Activated naive CD4-positive, alpha-beta T cell treated with anti-CD3 and anti-CD28 coated beads, Interleukin-2, amount 50 U/mL, for 72 hours (primary cell): Measurements from ENCODE around the gene IRX6. TPM values are rescaled to one million over a fixed set of nuclear protein-coding genes. Genes with fewer than 3 reads are reported as not detected.

Experiments
- ATAC-seq, 2 donors: fragments of 150-1000 bp; cut with Tn5 transposase; 2 replicates each; pipeline ENCODE4 v1.10.0; 2021; ENCODE audit warnings: mild to moderate bottlenecking in 2 of 2, moderate library complexity in 2 of 2
- DNase-seq, 2 donors: peaks; one replicate each; pipeline ENCODE4 v3.0.0; 2021 to 2022; ENCODE audit warnings: low spot score in 2 of 2
- H3K27ac Mint-ChIP-seq, 2 donors: one replicate each; pipeline ENCODE4 v1.8.0; 2022; ENCODE audit warnings: mild to moderate bottlenecking in 2 of 2, mixed read lengths in 2 of 2
- H3K36me3 Mint-ChIP-seq, 2 donors: one replicate each; pipeline ENCODE4 v1.8.0; 2022; ENCODE audit warnings: mixed read lengths in 2 of 2
- H3K9me3 Mint-ChIP-seq, 2 donors: one replicate each; pipeline ENCODE4 v1.8.0; 2022; ENCODE audit warnings: mixed read lengths in 2 of 2
- total RNA-seq, 2 donors: library from RNA; stranded (reverse); gene quantifications; one replicate each; pipeline ENCODE4 v1.2.3, GENCODE V29; 2022

IRX6 gene
- not detected for total RNA-seq

GRCh38 chr16:55323637-55324271 is at the start of gene IRX6:
IRX6 (plus strand) TSS chr16:55324203; CDS start chr16:55325092, 889 bp downstream.
- no peak for ATAC-seq
- H3K9me3 Mint-ChIP-seq, result no peaks in the 10 kb centered on the region
- H3K36me3 Mint-ChIP-seq, result no peaks in the 10 kb centered on the region
- DNase-seq, result no peak
- no peak within 1 kb of the TSS for H3K27ac Mint-ChIP-seq

- Mint-ChIP-seq H3K9me3 (peaks cover 2% of the 10 kb centered on the region in 2 donors), H3K27ac (no peak overlapping the region), H3K36me3 (no peaks in the 10 kb centered on the region)
- ATAC-seq (no peak), DNase-seq (no peak)
These were observed 49.6 kb upstream of the IRX6 start for GRCh38 chr16:55274391-55274790.

- H3K27ac Mint-ChIP-seq, result no peak overlapping the region
- no peaks in the 10 kb centered on the region for H3K9me3 Mint-ChIP-seq
- no peak for DNase-seq
- no peaks in the 10 kb centered on the region for H3K36me3 Mint-ChIP-seq
- no peak for ATAC-seq
These were observed 48.8 kb upstream of the IRX6 start for GRCh38 chr16:55275167-55275566.

- DNase-seq, result no peak
- no peaks in the 10 kb centered on the region for H3K9me3 Mint-ChIP-seq
These were observed 48.1 kb upstream of the IRX6 start for GRCh38 chr16:55275869-55276268.

GRCh38 chr16:55277536-55277935 is 46.5 kb upstream of the IRX6 start:
- Mint-ChIP-seq H3K27ac (no peak overlapping the region), H3K36me3 (no peaks in the 10 kb centered on the region)
- no peak for ATAC-seq

More at GRCh38 chr16:55275869-55276268, 48.1 kb upstream of the IRX6 start:
- Mint-ChIP-seq H3K36me3 (no peaks in the 10 kb centered on the region), H3K27ac (no peak overlapping the region)
- no peak for ATAC-seq

GRCh38 chr16:55279598-55279997 is 44.4 kb upstream of the IRX6 start:
- DNase-seq (no peak), ATAC-seq (no peak)
- Mint-ChIP-seq H3K27ac (no peak overlapping the region), H3K36me3 (no peaks in the 10 kb centered on the region), H3K9me3 (no peaks in the 10 kb centered on the region)

More at GRCh38 chr16:55277536-55277935, 46.5 kb upstream of the IRX6 start:
- H3K9me3 Mint-ChIP-seq, result no peaks in the 10 kb centered on the region
- DNase-seq, result no peak

- H3K9me3 Mint-ChIP-seq, result no peaks in the 10 kb centered on the region
- H3K27ac Mint-ChIP-seq, result no peak overlapping the region
- no peaks in the 10 kb centered on the region for H3K36me3 Mint-ChIP-seq
- no peak for ATAC-seq
- no peak for DNase-seq
These were observed 43.4 kb upstream of the IRX6 start for GRCh38 chr16:55280587-55280986.

GRCh38 chr16:55282441-55282840 is 41.6 kb upstream of the IRX6 start:
- Mint-ChIP-seq H3K9me3 (peaks cover 4% of the 10 kb centered on the region in 2 donors), H3K27ac (no peak overlapping the region), H3K36me3 (peaks cover 0 to 6% of the 10 kb centered on the region in 2 donors)
- DNase-seq, result no peak
- ATAC-seq, result no peak

GRCh38 chr16:55283812-55284717 is 39.9 kb upstream of the IRX6 start:
- no peak overlapping the region for H3K27ac Mint-ChIP-seq
- peaks cover 0 to 7% of the 10 kb centered on the region in 2 donors for H3K36me3 Mint-ChIP-seq
- H3K9me3 Mint-ChIP-seq, result peaks cover 5 to 6% of the 10 kb centered on the region in 2 donors

GRCh38 chr16:55284718-55285099 is 39.3 kb upstream of the IRX6 start:
- Mint-ChIP-seq H3K9me3 (peaks cover 6 to 9% of the 10 kb centered on the region in 2 donors), H3K36me3 (peaks cover 0 to 7% of the 10 kb centered on the region in 2 donors), H3K27ac (no peak overlapping the region)
- DNase-seq (no peak), ATAC-seq (no peak)

More at GRCh38 chr16:55283812-55284717, 39.9 kb upstream of the IRX6 start:
- DNase-seq, result no peak
- no peak for ATAC-seq

GRCh38 chr16:55285586-55285985 is 38.4 kb upstream of the IRX6 start:
- DNase-seq (no peak), ATAC-seq (no peak)
- Mint-ChIP-seq H3K27ac (no peak overlapping the region), H3K9me3 (peaks cover 6 to 9% of the 10 kb centered on the region in 2 donors), H3K36me3 (peaks cover 0 to 7% of the 10 kb centered on the region in 2 donors)

GRCh38 chr16:55289353-55289752 is 34.6 kb upstream of the IRX6 start:
- no peak for ATAC-seq
- H3K9me3 Mint-ChIP-seq, result peaks cover 6 to 9% of the 10 kb centered on the region in 2 donors
- H3K27ac Mint-ChIP-seq, result no peak overlapping the region
- DNase-seq, result no peak
- H3K36me3 Mint-ChIP-seq, result peaks cover 0 to 7% of the 10 kb centered on the region in 2 donors

GRCh38 chr16:55291847-55292246 is 32.2 kb upstream of the IRX6 start:
- Mint-ChIP-seq H3K9me3 (peaks cover 6 to 9% of the 10 kb centered on the region in 2 donors), H3K36me3 (peaks cover 0 to 7% of the 10 kb centered on the region in 2 donors), H3K27ac (no peak overlapping the region)
- no peak for DNase-seq
- ATAC-seq, result no peak

- Mint-ChIP-seq H3K27ac (no peak overlapping the region), H3K36me3 (peaks cover 0 to under 1% of the 10 kb centered on the region in 2 donors), H3K9me3 (peaks cover 4 to 6% of the 10 kb centered on the region in 2 donors)
- DNase-seq (no peak), ATAC-seq (no peak)
These were observed 31.5 kb upstream of the IRX6 start for GRCh38 chr16:55292491-55292890.

GRCh38 chr16:55294129-55294528 is 29.9 kb upstream of the IRX6 start:
- Mint-ChIP-seq H3K27ac (no peak overlapping the region), H3K9me3 (peaks cover 5 to 13% of the 10 kb centered on the region in 2 donors), H3K36me3 (no peaks in the 10 kb centered on the region)
- DNase-seq (no peak), ATAC-seq (no peak)

GRCh38 chr16:55294931-55295342 is 29.1 kb upstream of the IRX6 start:
- ATAC-seq, result no peak
- Mint-ChIP-seq H3K9me3 (peaks cover 5 to 9% of the 10 kb centered on the region in 2 donors), H3K36me3 (no peaks in the 10 kb centered on the region), H3K27ac (no peak overlapping the region)
- DNase-seq, result no peak
